ENCODE measurements around the gene MLH3.

The MLH3 gene

GRCh38 chr14:75064205-75064567, 12.9 kb upstream of the MLH3 start:
- DNase-seq: no peak

DNA sequence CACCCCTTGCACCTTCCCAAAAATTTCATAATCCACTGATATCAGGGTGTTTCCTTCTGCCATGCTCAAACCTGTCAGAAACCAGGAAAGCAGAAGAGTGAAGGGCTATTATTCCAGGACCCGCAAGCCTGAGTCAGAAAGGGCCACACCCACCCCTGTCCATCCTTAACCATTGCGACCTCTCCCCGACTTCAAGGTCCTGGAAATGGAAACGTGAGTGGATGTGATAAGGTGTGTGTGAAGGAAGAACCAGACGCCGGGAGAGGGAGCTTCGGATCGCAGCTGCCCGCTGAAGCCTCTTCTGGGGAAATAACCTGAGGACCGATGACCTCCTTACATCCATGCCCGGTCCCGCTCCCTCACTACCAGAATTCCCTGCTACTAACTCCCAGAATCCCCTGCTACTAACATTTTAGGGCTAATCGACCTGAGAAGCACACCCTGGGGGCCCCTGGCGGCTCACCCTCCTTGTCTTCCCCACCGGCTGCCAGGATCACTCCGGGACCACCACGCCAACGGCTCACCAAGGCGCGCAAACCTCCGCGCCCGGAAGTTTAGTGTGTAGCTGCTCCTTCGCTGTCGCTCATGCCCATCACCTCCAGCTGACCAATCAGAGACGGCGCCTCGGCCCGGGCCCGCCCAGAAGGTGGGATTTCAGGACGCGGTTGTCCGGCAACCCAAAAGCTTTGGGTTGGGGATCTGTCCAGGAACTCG, 12.4 kb upstream of the MLH3 start, which contains the start of gene ACYP1:
Gene ACYP1 (minus strand): TSS at position 534 of the 714 bp plus-strand sequence. CDS start 471 bp downstream, at position 63.
- peak; percentile 63 for DNase-seq

GRCh38 chr14:75063013-75063412, 11.7 kb upstream of the MLH3 start:
- DNase-seq: no peak

GRCh38 chr14:75060420-75060819, 9.2 kb upstream of the MLH3 start:
- DNase-seq: no peak

- no peak for DNase-seq
Measured at GRCh38 chr14:75059642-75060041, 8.4 kb upstream of the MLH3 start.

GRCh38 chr14:75054421-75054820, 3.2 kb upstream of the MLH3 start:
- DNase-seq: no peak

- no peak for DNase-seq
Measured at GRCh38 chr14:75053396-75054291, 2.4 kb upstream of the MLH3 start.

- no peak for DNase-seq
Measured at GRCh38 chr14:75051556-75051899, 261 bp upstream of the MLH3 start.

- no peak for DNase-seq
Measured at GRCh38 chr14:75049731-75050201, 1.5 kb downstream of the MLH3 start.

DNA sequence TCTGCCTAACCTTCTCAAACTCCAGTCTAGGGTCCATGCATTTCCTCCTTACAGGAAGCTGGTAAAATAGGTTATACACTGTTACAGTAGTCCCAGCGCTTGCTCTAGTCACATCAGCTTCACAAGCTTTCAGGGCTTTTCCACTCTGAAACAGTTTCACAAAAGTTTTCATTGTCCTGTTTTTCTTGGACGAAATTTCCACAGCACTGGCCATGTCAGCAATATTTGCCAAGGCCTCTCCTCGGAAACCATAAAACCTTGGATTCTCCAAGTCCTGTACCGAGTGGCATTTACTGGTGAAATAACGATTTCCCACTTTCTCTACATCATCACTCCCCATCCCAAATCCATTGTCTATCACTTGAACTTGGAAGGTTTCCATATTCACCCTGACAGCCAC, 2.1 kb downstream of the MLH3 start:
- DNase-seq: no peak

- no peak for DNase-seq
Measured at GRCh38 chr14:75048101-75048500, 3.2 kb downstream of the MLH3 start.

DNA sequence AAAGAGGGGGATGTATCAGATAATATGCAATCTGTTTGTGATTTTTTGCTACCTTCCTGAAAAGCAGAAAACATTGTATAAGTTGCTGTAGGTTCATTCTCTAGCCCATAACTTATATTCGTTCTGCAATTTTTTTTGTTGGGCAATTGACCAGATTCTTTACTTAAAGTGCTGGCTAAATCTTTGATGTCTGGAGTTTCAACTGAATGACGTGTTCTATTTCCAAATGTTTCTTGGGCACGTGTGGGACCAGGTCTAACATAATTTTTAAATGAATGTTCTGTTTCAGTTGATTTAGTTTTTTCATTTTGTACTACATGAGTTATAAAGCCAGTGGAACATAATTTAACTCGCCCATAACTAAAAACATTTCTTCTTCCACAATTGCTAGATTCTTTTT, 3.8 kb downstream of the MLH3 start:
- DNase-seq: no peak

- no peak for DNase-seq
Measured at GRCh38 chr14:75046899-75047298, 4.4 kb downstream of the MLH3 start.

GRCh38 chr14:75046275-75046674, 5.0 kb downstream of the MLH3 start:
- no peak for DNase-seq

DNA sequence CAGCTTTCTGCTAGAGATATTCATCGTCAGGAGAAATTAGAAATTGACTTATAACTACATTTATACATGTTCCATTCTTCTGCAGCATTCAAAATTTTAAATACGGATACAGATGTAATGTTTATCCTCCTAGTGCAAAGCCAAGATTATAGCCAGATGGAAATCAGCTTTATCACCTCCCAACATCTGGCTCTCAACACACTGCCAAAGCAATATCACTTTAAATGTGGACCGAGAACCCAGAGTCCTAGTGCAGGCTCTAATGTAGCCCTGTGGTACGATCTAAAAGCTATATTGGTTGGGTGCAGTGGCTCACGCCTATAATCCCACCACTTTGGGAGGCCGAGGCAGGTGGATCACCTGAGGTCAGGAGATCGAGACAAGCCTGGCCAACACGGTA, 6.5 kb downstream of the MLH3 start:
- DNase-seq: no peak

- no peak for DNase-seq
Measured at GRCh38 chr14:75044322-75044721, 6.9 kb downstream of the MLH3 start.

DNA sequence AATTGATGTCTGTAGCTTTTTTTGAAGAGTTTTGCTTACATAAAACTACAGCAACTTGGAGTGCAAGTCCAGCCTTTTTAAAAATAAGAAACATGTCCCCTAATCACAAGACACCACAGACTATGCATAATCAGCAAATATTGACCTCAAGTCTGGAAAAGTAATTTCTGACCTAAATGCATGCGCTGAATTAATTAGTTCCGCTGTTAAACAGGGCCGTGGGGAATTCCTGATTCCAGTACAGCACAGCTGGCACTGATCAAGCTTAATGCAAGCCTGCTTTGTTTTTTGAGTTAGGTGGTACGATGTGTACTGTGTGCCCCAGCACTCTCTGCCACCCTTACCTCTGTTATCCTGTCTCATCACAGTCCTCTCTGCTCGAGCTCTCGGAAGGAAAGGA, 9.2 kb downstream of the MLH3 start:
- DNase-seq: no peak

GRCh38 chr14:75041613-75042012, 9.7 kb downstream of the MLH3 start:
- DNase-seq: no peak

DNA sequence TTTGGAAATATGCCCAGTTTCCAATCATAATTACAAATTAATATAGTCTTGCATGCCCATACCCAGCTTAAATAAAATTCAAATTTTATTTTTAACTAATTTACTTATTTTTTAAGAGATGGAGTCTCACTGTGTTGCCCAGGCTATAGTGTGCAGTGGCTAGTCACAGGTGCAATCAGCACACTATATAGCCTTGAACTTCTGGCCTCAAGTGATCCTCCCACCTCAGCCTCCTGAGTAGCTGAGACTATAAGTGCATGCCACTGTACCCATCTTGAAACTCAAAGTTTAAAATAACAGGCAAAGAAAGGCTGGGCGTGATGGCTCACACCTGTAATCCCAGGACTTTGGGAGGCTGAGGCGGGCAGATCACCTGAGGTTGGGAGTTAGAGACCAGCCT, 10.3 kb downstream of the MLH3 start:
- DNase-seq: no peak

DNA sequence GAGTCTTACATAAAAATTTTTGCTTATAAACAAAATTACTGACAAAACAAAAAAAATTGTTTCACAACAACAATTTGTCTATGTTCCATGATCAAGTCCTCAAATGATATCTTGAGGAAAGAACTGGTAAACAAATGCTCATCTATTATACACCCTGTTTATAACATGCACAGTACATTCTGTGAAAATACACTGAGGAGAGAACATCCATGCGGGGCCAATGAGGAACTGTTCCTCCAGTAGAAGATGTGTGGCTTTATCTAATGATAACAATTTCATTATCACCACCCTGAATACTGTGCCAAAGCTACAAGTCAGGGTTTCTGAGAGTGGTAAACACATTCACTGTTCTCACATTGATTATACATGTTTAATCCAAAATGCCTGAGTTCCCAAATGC, 10.8 kb downstream of the MLH3 start:
- DNase-seq: no peak

GRCh38 chr14:75032939-75033338, 18.3 kb downstream of the MLH3 start:
- no peak for DNase-seq

DNA sequence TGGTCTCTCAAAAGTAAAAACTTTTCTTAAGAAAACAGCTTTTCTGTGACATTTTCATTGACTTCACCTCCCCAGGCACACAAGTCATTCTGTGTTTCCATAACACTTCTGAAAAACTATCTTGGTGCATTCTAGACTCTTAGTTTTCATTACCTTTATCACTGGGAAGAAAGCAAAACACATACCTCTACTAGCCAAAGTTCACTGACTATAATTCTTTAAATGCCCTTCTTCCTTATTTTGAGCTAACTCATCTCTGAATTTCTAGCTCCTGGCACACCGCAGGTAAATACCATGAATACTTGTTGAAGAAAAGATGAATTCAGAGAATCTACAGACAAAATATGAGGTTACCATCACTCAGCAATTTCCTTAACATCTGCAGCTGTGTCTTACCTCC, 21.1 kb downstream of the MLH3 start:
- no peak for DNase-seq

DNA sequence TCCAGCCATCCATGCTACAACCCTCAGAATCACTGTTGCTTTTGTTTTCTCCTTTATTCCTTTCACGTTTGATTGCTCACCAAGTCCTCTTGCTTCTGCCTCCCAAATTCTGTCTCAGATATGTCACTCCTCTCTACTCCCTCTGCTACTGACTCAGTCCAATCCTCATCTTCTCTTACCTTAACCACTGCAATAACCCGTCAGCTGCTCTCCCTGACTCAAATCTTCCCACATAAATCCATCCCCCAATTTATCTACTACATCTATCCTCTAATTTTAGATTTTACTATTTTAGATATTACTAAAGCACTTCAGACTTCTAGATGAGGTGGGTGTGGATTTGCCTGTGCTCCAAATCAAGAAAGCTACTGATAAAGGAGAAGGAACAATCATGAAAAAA, 25.4 kb downstream of the MLH3 start:
- DNase-seq: no peak

DNA sequence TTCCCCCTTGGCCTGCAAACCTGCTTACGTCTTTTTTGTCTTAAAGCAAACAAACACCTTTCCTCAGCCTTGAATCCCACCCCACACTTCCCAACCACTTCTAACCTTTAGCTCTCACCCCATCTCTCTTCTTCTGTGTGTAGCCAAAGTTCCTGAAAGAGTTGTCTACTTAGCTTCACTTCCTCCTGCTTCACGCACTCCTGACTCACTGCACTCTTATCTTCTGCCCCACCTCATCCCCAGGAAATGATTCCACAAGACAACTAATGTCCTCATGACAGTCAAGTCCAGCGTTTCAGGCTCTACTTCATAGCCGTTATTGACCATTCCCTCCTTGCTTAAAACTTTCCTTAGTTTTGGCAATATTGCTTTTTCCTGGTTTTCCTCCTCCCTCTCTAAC, 26.2 kb downstream of the MLH3 start:
- DNase-seq: no peak
